IMR-90 (cell line): ENCODE measurements around the gene ZBTB45. TPM values are rescaled to one million over a fixed set of nuclear protein-coding genes. Genes with fewer than 3 reads are reported as not detected.

Experiments used
- ATAC-seq: fragments of 200-7000 bp; cut with Tn5 transposase; 2 replicates; pipeline ENCODE4 v1.9.1; 2020; ENCODE audit warnings: low read depth, mild to moderate bottlenecking, moderate library complexity
- BruUV-seq: library from RNA; stranded (reverse); fragments of 400-500 nt; replicated peaks from 2 replicates; lab custom pipeline; 2021; lab: Mats Ljungman, UMichigan
- CTCF ChIA-PET: fragments of 300-600 bp; formaldehyde crosslinking; extraction: SDS; loops from one replicate; lab custom pipeline; 2021; ENCODE audit warnings: antibody characterized with exemption; lab: Yijun Ruan, JAX
- POLR2A ChIA-PET: fragments of 300-600 bp; sonication (Branson Sonifier 250); formaldehyde crosslinking; loops from one replicate; lab custom pipeline; 2022; ENCODE audit warnings: antibody characterized with exemption; ENCODE audit not compliant: unreplicated experiment; lab: Charles Lee
- DNase-seq: peaks from one replicate; pipeline ENCODE4 v3.0.0; 2013
- H2AFZ ChIP-seq: replicated peaks from 2 replicates; pipeline ENCODE3; 2013; ENCODE audit warnings: low read length, mild to moderate bottlenecking; ENCODE audit not compliant: poor library complexity
- H2AK5ac ChIP-seq: 2 replicates; pipeline ENCODE4 v1.6.1; 2013; ENCODE audit warnings: low read depth, low read length, inconsistent platforms
- H2AK9ac ChIP-seq: replicated peaks from 2 replicates; pipeline ENCODE3; 2013; ENCODE audit warnings: mild to moderate bottlenecking, low read depth, low read length, moderate library complexity; ENCODE audit not compliant: poor library complexity
- H2BK120ac ChIP-seq: 2 replicates; pipeline ENCODE4 v1.6.1; 2013; ENCODE audit warnings: low read depth, low read length, inconsistent platforms
- H2BK15ac ChIP-seq: 3 replicates; pipeline ENCODE4 v1.6.1; 2013; ENCODE audit warnings: low read depth, low read length, inconsistent platforms
- H2BK20ac ChIP-seq: 2 replicates; pipeline ENCODE4 v1.6.1; 2013; ENCODE audit warnings: low read depth, mild to moderate bottlenecking, inconsistent platforms, low read length, moderate library complexity
- H2BK5ac ChIP-seq: 2 replicates; pipeline ENCODE4 v1.6.1; 2013; ENCODE audit warnings: mild to moderate bottlenecking, low read depth, low read length, inconsistent platforms; ENCODE audit not compliant: poor library complexity, severe bottlenecking
- H3K14ac ChIP-seq: replicated peaks from 2 replicates; pipeline ENCODE4 v1.6.1; 2013; ENCODE audit warnings: low read depth, low read length, inconsistent platforms
- H3K18ac ChIP-seq: 2 replicates; pipeline ENCODE4 v1.6.1; 2013; ENCODE audit warnings: low read depth, low read length, control low read depth
- H3K23ac ChIP-seq: 2 replicates; pipeline ENCODE4 v1.6.1; 2013; ENCODE audit warnings: low read depth, low read length, inconsistent platforms
- H3K27ac ChIP-seq: 2 replicates; pipeline ENCODE4 v1.5.1; 2013; ENCODE audit warnings: mild to moderate bottlenecking, control low read depth, low read length; ENCODE audit not compliant: insufficient read depth
- H3K27me3 ChIP-seq: 2 replicates; pipeline ENCODE4 v1.6.1; 2013; ENCODE audit warnings: low read length; ENCODE audit not compliant: control insufficient read depth, insufficient read depth
- H3K36me3 ChIP-seq: 2 replicates; pipeline ENCODE4 v1.6.1; 2013; ENCODE audit warnings: low read length, mixed read lengths; ENCODE audit not compliant: control insufficient read depth, insufficient read depth
- H3K4ac ChIP-seq: 2 replicates; pipeline ENCODE4 v1.6.1; 2013; ENCODE audit warnings: low read depth, low read length, inconsistent platforms
- H3K4me1 ChIP-seq: 2 replicates; pipeline ENCODE4 v1.6.1; 2013; ENCODE audit warnings: low read length, mixed read lengths; ENCODE audit not compliant: control insufficient read depth, insufficient read depth
- H3K4me2 ChIP-seq: 2 replicates; pipeline ENCODE4 v1.6.1; 2013; ENCODE audit warnings: low read depth, mild to moderate bottlenecking, control low read depth, low read length, moderate library complexity
- H3K4me3 ChIP-seq: 2 replicates; pipeline ENCODE4 v1.5.1; 2013; ENCODE audit warnings: low read depth, mild to moderate bottlenecking, control low read depth, low read length, moderate library complexity; ENCODE audit not compliant: insufficient read depth
- H3K56ac ChIP-seq: 2 replicates; pipeline ENCODE4 v1.6.1; 2013; ENCODE audit warnings: low read length, inconsistent platforms; ENCODE audit not compliant: insufficient read depth; ENCODE audit errors: extremely low read depth
- H3K79me1 ChIP-seq, 2 experiments: 2 replicates each; pipeline ENCODE4 v1.6.1; 2013; ENCODE audit warnings: low read length in 2 of 2, inconsistent platforms in 1 of 2, low read depth in 1 of 2
- H3K9ac ChIP-seq: 2 replicates; pipeline ENCODE4 v1.6.1; 2013; ENCODE audit warnings: low read depth, low read length, control low read depth
- H3K9me1 ChIP-seq: 2 replicates; pipeline ENCODE4 v1.6.1; 2013; ENCODE audit warnings: low read length, inconsistent platforms; ENCODE audit not compliant: insufficient read depth
- H3K9me3 ChIP-seq: 2 replicates; pipeline ENCODE4 v1.6.1; 2013; ENCODE audit warnings: low read length; ENCODE audit not compliant: control insufficient read depth, insufficient read depth
- H4K20me1 ChIP-seq: 2 replicates; pipeline ENCODE4 v1.6.1; 2013; ENCODE audit warnings: low read length, inconsistent platforms; ENCODE audit not compliant: insufficient read depth
- H4K5ac ChIP-seq: 2 replicates; pipeline ENCODE4 v1.6.1; 2013; ENCODE audit warnings: mild to moderate bottlenecking, low read depth, low read length, control low read depth
- H4K8ac ChIP-seq, 2 experiments: 2 replicates each; pipeline ENCODE4 v1.6.1; 2013; ENCODE audit warnings: low read depth in 2 of 2, low read length in 2 of 2, control low read depth in 1 of 2, inconsistent platforms in 1 of 2
- H4K91ac ChIP-seq: 2 replicates; pipeline ENCODE4 v1.6.1; 2013; ENCODE audit warnings: low read depth, low read length, inconsistent platforms; ENCODE audit not compliant: insufficient read depth
- BHLHE40 ChIP-seq: fragments of 150-350 bp; IDR thresholded peaks from 2 replicates; pipeline ENCODE4 v1.6.1; 2016; ENCODE audit warnings: mild to moderate bottlenecking, low read depth, low read length
- CEBPB ChIP-seq: IDR thresholded peaks from 2 replicates; pipeline ENCODE4 v1.6.1; 2012; ENCODE audit warnings: low read depth, low read length, improper control_type of control experiment
- CHD1 ChIP-seq: IDR thresholded peaks from 2 replicates; pipeline ENCODE4 v1.6.1; 2012; ENCODE audit warnings: low read depth, low read length, improper control_type of control experiment
- CTCF ChIP-seq: conservative IDR thresholded peaks from 2 replicates; pipeline ENCODE4 v1.5.1; 2012; ENCODE audit warnings: mild to moderate bottlenecking, low read depth, low read length, improper control_type of control experiment
- ELK1 ChIP-seq: fragments of 150-350 bp; IDR thresholded peaks from 2 replicates; pipeline ENCODE4 v1.6.1; 2016; ENCODE audit warnings: low read depth, mild to moderate bottlenecking, low read length, moderate library complexity, borderline replicate concordance
- FOS ChIP-seq: fragments of 150-350 bp; IDR thresholded peaks from 2 replicates; pipeline ENCODE4 v1.6.1; 2016; ENCODE audit warnings: low read depth, low read length
- MAFK ChIP-seq: IDR thresholded peaks from 2 replicates; pipeline ENCODE4 v1.6.1; 2012; ENCODE audit warnings: low read depth, low read length, improper control_type of control experiment
- MAZ ChIP-seq: IDR thresholded peaks from 2 replicates; pipeline ENCODE4 v1.6.1; 2012; ENCODE audit warnings: low read depth, mild to moderate bottlenecking, low read length, improper control_type of control experiment, moderate library complexity, borderline replicate concordance
- NFE2L2 ChIP-seq: fragments of 150-350 bp; IDR thresholded peaks from 2 replicates; pipeline ENCODE4 v1.6.1; 2016; ENCODE audit warnings: low read depth, mild to moderate bottlenecking, low read length
- POLR2A ChIP-seq: IDR thresholded peaks from 2 replicates; pipeline ENCODE4 v1.6.1; 2012; ENCODE audit warnings: mild to moderate bottlenecking, low read depth, low read length
- RAD21 ChIP-seq: IDR thresholded peaks from 2 replicates; pipeline ENCODE4 v1.6.1; 2012; ENCODE audit warnings: low read length, improper control_type of control experiment
- RCOR1 ChIP-seq: IDR thresholded peaks from 2 replicates; pipeline ENCODE4 v1.6.1; 2012; ENCODE audit warnings: mild to moderate bottlenecking, low read length, improper control_type of control experiment; ENCODE audit not compliant: insufficient replicate concordance
- RFX5 ChIP-seq: IDR thresholded peaks from 2 replicates; pipeline ENCODE4 v1.8.0; 2012; ENCODE audit warnings: low read depth, mild to moderate bottlenecking, low read length, moderate library complexity
- SMC3 ChIP-seq: fragments of 150-350 bp; IDR thresholded peaks from 2 replicates; pipeline ENCODE4 v1.6.1; 2016; ENCODE audit warnings: low read depth, mild to moderate bottlenecking, antibody characterized with exemption, low read length, moderate library complexity
- WGBS, 2 experiments: methylation state at CpG; one replicate each; pipeline versions ENCODE4 v1.1.5 to v1.1.7; 2013; ENCODE audit warnings: missing lambda C conversion rate in 2 of 2; ENCODE audit not compliant: insufficient read length in 1 of 2; ENCODE audit errors: extremely low coverage in 2 of 2; 5-methylcytosine and 5-hydroxymethylcytosine counted together
- dilution Hi-C: fragments of 300-500 bp; cut with HindIII; formaldehyde crosslinking; loops from one replicate; pipeline ENCODE4 v1.14.3; 2018; ENCODE audit warnings: low sequenced_read_pairs; ENCODE audit not compliant: unreplicated experiment
- in situ Hi-C: fragments of 300-500 bp; cut with MboI; formaldehyde crosslinking; loops from 3 replicates; pipeline ENCODE4 v1.14.3; 2019; ENCODE audit warnings: low sequenced_read_pairs, inconsistent platforms, mixed read lengths
- intact Hi-C: fragments of 100-400 bp; cut with micrococcal nuclease; formaldehyde crosslinking; loops from 2 replicates; pipeline ENCODE4 v1.10.0; 2022
- polyA plus RNA-seq, 3 experiments: library from polyadenylated mRNA; depleted of rRNA; stranded (reverse); fragments of >200 nt; gene quantifications; 2 replicates each; pipeline ENCODE4 v1.2.3, GENCODE V29; 2012; ENCODE audit warnings: low replicate concordance in 1 of 3
- total RNA-seq: library from RNA; depleted of rRNA; stranded (reverse); fragments of >200 nt; gene quantifications from 2 replicates; pipeline ENCODE4 v1.2.3, GENCODE V29; 2012

Gene ZBTB45
- total and polyA plus RNA-seq, 2 of the 4 experiments (the other 2 are of a cell fraction) = 1.4 to 9.7 TPM

GRCh38 chr19:58466760-58467589, 52.6 kb downstream of the ZBTB45 start, which contains the start of gene ZNF324:
Gene ZNF324 (plus strand): TSS chr19:58467080. CDS start chr19:58469186, 2,106 bp downstream.
- BruUV-seq = no TSS peak
- POLR2A ChIA-PET = no interaction called here
- CTCF ChIA-PET = no interaction called here
- H3K56ac ChIP-seq = no peak within 1 kb of the TSS; the same call in 1 of the 2 replicates
- DNase-seq = peak; percentile 94
- H3K14ac ChIP-seq = peak within 1 kb of the TSS; percentile 78; the same call in 1 of the 2 replicates
- in situ Hi-C loops (no loop called here), dilution Hi-C loops (no loop called here), intact Hi-C loops (loop anchor here (1.0 kb wide), 1 partner anchor 8 kb away; no protein-coding TSS in a partner anchor)
- H3K36me3 ChIP-seq = peaks cover 16% of the 10 kb centered on the region
- H3K18ac ChIP-seq = no peak within 1 kb of the TSS
- peak within 1 kb of the TSS; percentile 63 for H3K4ac ChIP-seq
- peak within 1 kb of the TSS; percentile 65 for H3K4me3 ChIP-seq
- H3K27me3 ChIP-seq = no peaks in the 10 kb centered on the region
- H3K79me1 ChIP-seq = peaks cover 14 to 27% of the 10 kb centered on the region in 2 experiments; a peak in 3 of 4 replicates
- peak; percentile 96 for ATAC-seq
- H3K27ac ChIP-seq = peak within 1 kb of the TSS; percentile 41
- H2AK5ac ChIP-seq = peak within 1 kb of the TSS; percentile 69
- peaks cover 14% of the 10 kb centered on the region for H3K9me1 ChIP-seq
- H4K8ac ChIP-seq = peak within 1 kb of the TSS; percentile 57 to 95; a peak in 3 of 4 replicates
- H3K23ac ChIP-seq = peak within 1 kb of the TSS; percentile 80
- H2BK5ac ChIP-seq = no peak within 1 kb of the TSS
- peaks cover 13% of the 10 kb centered on the region for H4K20me1 ChIP-seq
- no peak within 1 kb of the TSS for H4K91ac ChIP-seq
- WGBS, 2 experiments = 0% methylated on average over 62 of the region's 92 CpGs; no CpG with 5 or more reads in 1 of the 2 experiments
- no peak within 1 kb of the TSS for H4K5ac ChIP-seq
- H2BK20ac ChIP-seq = peak within 1 kb of the TSS; percentile 29; the same call in 1 of the 2 replicates
- no peaks in the 10 kb centered on the region for H3K9me3 ChIP-seq
- H2AK9ac ChIP-seq = peak within 1 kb of the TSS; percentile 89
- peak within 1 kb of the TSS; percentile 53 for H3K9ac ChIP-seq
- H2AFZ ChIP-seq = peak within 1 kb of the TSS; percentile 100
- peak within 1 kb of the TSS; percentile 92 for H3K4me2 ChIP-seq
- H2BK15ac ChIP-seq = no peak within 1 kb of the TSS
- H3K4me1 ChIP-seq = peaks cover 7% of the 10 kb centered on the region
- H2BK120ac ChIP-seq = no peak within 1 kb of the TSS
- TF ChIP-seq CHD1 (0 out of 2 replicates have a peak, but pooled peaks have one; percentile 48), RAD21 (no peak), SMC3 (no peak), MAZ (no peak), RFX5 (no peak), ELK1 (no peak), POLR2A (peak; percentile 80), RCOR1 (no peak), MAFK (no peak), BHLHE40 (peak; percentile 39; the same call in 1 of the 2 replicates), FOS (peak; percentile 23; the same call in 1 of the 2 replicates), CEBPB (no peak), CTCF (no peak), NFE2L2 (no peak)
